Measurements from ENCODE around the gene THRAP3.

GRCh38 chr1:36174713-36175112 is 49.5 kb upstream of the THRAP3 start:
- TF ChIP-seq POLR2AphosphoS5 (IDR thresholded peaks at IDR 0.05; ENCODE audit: borderline replicate concordance, low read depth, low read length) (no peak), EZH2 (IDR thresholded peaks at IDR 0.05) (no peak), FOXP2 (optimal IDR thresholded peaks at IDR 0.05; ENCODE audit: control extremely low read depth, extremely low read length, insufficient read depth) (no peak)
